Panc1 (cell line): ENCODE data around the gene AMD1. TPM values are rescaled to one million over a fixed set of nuclear protein-coding genes. Genes with fewer than 3 reads are reported as not detected.

Experiments
- ATAC-seq: fragments of 200-7000 bp; cut with Tn5 transposase; 2 replicates; pipeline ENCODE4 v1.9.1; 2020; ENCODE audit warnings: mild to moderate bottlenecking, moderate library complexity
- BruUV-seq: library from RNA; stranded (reverse); fragments of 400-500 nt; replicated peaks from 2 replicates; lab custom pipeline; 2021; lab: Mats Ljungman, UMichigan
- CTCF ChIA-PET: fragments of 300-600 bp; sonication (Branson Sonifier 250); formaldehyde crosslinking; loops from one replicate; lab custom pipeline; 2022; ENCODE audit warnings: antibody characterized with exemption; lab: Charles Lee
- POLR2A ChIA-PET: fragments of 300-600 bp; sonication (Branson Sonifier 250); formaldehyde crosslinking; loops from one replicate; lab custom pipeline; 2022; ENCODE audit warnings: antibody characterized with exemption; lab: Charles Lee
- DNase-seq: peaks from one replicate; pipeline ENCODE4 v3.0.0-alpha.2; 2010; ENCODE audit warnings: low read depth, low spot score
- H3K27ac ChIP-seq: 2 replicates; pipeline ENCODE4 v1.5.1; 2011; ENCODE audit warnings: mild to moderate bottlenecking, low read length, inconsistent platforms
- H3K27me3 ChIP-seq: fragments of 200-500 bp; sonication (Bioruptor generic); 2 replicates; pipeline ENCODE4 v1.6.0; 2014; ENCODE audit warnings: low read length, inconsistent platforms; ENCODE audit not compliant: control insufficient read depth, insufficient read depth
- H3K36me3 ChIP-seq: fragments of 200-500 bp; sonication (Bioruptor generic); 2 replicates; pipeline ENCODE4 v1.5.1; 2014; ENCODE audit warnings: inconsistent platforms, mild to moderate bottlenecking, low read length, moderate library complexity; ENCODE audit not compliant: control insufficient read depth, insufficient read depth
- H3K4me1 ChIP-seq: 2 replicates; pipeline ENCODE4 v1.5.1; 2011; ENCODE audit warnings: inconsistent platforms, mild to moderate bottlenecking, low read length, moderate library complexity; ENCODE audit not compliant: control insufficient read depth, insufficient read depth
- H3K4me3 ChIP-seq, 2 experiments: 2 replicates each; pipeline ENCODE4 v1.5.1; 2011 to 2012; ENCODE audit warnings: low read depth in 2 of 2, low read length in 2 of 2, mild to moderate bottlenecking in 2 of 2, inconsistent platforms in 1 of 2, moderate library complexity in 1 of 2
- H3K9me3 ChIP-seq: fragments of 200-500 bp; sonication (Bioruptor generic); 2 replicates; pipeline ENCODE4 v1.5.1; 2014; ENCODE audit warnings: low read depth, mild to moderate bottlenecking, inconsistent platforms, low read length, moderate library complexity; ENCODE audit not compliant: control insufficient read depth, insufficient read depth
- POLR2AphosphoS5 ChIP-seq: IDR thresholded peaks from 2 replicates; pipeline ENCODE4 v1.6.1; 2012; ENCODE audit warnings: mild to moderate bottlenecking, low read depth, low read length, moderate library complexity
- SIN3A ChIP-seq: IDR thresholded peaks from 2 replicates; pipeline ENCODE4 v1.6.1; 2012; ENCODE audit warnings: low read depth, mild to moderate bottlenecking, low read length, moderate library complexity, borderline replicate concordance; ENCODE audit not compliant: insufficient read depth
- TCF7L2 ChIP-seq: IDR thresholded peaks from 2 replicates; pipeline ENCODE4 v1.6.1; 2011; ENCODE audit warnings: mild to moderate bottlenecking, low read depth, low read length, inconsistent platforms
- in situ Hi-C: cut with HindIII; loops from 2 replicates; pipeline ENCODE4 v1.10.0; 2016; ENCODE audit warnings: low sequenced_read_pairs, low pct_unique_long_range_greater_than_20kb
- intact Hi-C: fragments of 100-400 bp; cut with micrococcal nuclease; formaldehyde crosslinking; loops from one replicate; pipeline ENCODE4 v1.10.0; 2022; ENCODE audit not compliant: unreplicated experiment
- total RNA-seq: library from RNA; stranded (reverse); gene quantifications from one replicate; pipeline ENCODE4 v1.2.1, GENCODE V29; 2021; ENCODE audit not compliant: unreplicated experiment
- TF ChIP-seq, protein P1 (sequence below), 2 experiments: IDR thresholded peaks; 2 replicates each; pipeline ENCODE4 v1.6.1; 2011 to 2012; ENCODE audit warnings: low read depth in 2 of 2, control low read depth in 1 of 2, low read length in 1 of 2, mild to moderate bottlenecking in 1 of 2, moderate library complexity in 1 of 2; ENCODE audit not compliant: insufficient read depth in 1 of 2
- TF ChIP-seq, protein P2 (sequence below): fragments of 450-650 bp; IDR thresholded peaks from 2 replicates; pipeline ENCODE4 v1.5.1; 2017; ENCODE audit warnings: mild to moderate bottlenecking

Gene AMD1
- total RNA-seq, 1 experiment from 2014 or later: 81.7 TPM

DNA sequence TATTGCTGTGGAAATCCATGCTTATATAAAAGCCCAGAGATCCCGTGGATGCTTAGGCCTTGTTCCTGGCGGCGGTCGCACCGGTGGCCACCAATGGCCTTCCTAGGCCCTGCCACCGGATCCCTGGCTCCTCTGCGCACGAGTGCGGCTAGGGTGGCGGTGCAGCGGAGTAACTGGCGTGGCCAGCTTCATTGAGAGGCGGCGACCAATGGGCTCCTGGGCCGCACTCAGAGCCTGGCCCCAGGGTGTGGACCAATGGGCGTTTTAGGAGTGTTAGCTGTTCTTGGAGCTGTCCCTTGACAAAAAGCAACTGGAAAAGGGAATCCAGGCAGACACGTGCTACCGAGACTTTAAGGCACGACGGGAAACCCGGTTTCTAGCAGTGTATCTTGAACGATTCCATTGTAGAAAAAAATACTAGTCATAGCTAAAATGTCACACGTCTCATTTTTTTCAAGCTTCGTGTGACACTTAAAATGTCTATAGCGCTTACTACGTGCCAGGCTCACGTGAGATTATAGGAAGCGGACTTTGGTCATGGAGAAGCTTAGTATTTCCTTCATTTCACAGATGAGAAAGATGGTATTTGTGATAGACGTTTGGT lies 1.7 kb downstream of the AMD1 start:
- no TSS peak for BruUV-seq
- peaks cover 40% of the 10 kb centered on the region for H3K4me1 ChIP-seq
- no peaks in the 10 kb centered on the region for H3K27me3 ChIP-seq
- ATAC-seq: peak; percentile 85
- H3K36me3 ChIP-seq: no peaks in the 10 kb centered on the region; the same call in 1 of the 2 replicates
- in situ Hi-C loops (loop anchor here (5.0 to 10.0 kb wide), 2 partner anchors 201 to 344 kb away; no protein-coding TSS in a partner anchor), intact Hi-C loops (loop anchor here (2.0 kb wide), 1 partner anchor 61 kb away; the partner anchor contains the start of gene CDK19)
- peak; percentile 84 for DNase-seq
- TF ChIP-seq, protein P1, sequence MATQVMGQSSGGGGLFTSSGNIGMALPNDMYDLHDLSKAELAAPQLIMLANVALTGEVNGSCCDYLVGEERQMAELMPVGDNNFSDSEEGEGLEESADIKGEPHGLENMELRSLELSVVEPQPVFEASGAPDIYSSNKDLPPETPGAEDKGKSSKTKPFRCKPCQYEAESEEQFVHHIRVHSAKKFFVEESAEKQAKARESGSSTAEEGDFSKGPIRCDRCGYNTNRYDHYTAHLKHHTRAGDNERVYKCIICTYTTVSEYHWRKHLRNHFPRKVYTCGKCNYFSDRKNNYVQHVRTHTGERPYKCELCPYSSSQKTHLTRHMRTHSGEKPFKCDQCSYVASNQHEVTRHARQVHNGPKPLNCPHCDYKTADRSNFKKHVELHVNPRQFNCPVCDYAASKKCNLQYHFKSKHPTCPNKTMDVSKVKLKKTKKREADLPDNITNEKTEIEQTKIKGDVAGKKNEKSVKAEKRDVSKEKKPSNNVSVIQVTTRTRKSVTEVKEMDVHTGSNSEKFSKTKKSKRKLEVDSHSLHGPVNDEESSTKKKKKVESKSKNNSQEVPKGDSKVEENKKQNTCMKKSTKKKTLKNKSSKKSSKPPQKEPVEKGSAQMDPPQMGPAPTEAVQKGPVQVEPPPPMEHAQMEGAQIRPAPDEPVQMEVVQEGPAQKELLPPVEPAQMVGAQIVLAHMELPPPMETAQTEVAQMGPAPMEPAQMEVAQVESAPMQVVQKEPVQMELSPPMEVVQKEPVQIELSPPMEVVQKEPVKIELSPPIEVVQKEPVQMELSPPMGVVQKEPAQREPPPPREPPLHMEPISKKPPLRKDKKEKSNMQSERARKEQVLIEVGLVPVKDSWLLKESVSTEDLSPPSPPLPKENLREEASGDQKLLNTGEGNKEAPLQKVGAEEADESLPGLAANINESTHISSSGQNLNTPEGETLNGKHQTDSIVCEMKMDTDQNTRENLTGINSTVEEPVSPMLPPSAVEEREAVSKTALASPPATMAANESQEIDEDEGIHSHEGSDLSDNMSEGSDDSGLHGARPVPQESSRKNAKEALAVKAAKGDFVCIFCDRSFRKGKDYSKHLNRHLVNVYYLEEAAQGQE (IDR thresholded peaks at IDR 0.05; ENCODE audit: insufficient read depth in 1 of 2, low read depth in 2 of 2, low read length in 1 of 2): peak; percentile 43 to 69; a peak in 3 of 4 replicates
- TF ChIP-seq TCF7L2: peak; percentile 27; the same call in 1 of the 2 replicates
- TF ChIP-seq POLR2AphosphoS5: peak; percentile 94
- TF ChIP-seq, protein P2, sequence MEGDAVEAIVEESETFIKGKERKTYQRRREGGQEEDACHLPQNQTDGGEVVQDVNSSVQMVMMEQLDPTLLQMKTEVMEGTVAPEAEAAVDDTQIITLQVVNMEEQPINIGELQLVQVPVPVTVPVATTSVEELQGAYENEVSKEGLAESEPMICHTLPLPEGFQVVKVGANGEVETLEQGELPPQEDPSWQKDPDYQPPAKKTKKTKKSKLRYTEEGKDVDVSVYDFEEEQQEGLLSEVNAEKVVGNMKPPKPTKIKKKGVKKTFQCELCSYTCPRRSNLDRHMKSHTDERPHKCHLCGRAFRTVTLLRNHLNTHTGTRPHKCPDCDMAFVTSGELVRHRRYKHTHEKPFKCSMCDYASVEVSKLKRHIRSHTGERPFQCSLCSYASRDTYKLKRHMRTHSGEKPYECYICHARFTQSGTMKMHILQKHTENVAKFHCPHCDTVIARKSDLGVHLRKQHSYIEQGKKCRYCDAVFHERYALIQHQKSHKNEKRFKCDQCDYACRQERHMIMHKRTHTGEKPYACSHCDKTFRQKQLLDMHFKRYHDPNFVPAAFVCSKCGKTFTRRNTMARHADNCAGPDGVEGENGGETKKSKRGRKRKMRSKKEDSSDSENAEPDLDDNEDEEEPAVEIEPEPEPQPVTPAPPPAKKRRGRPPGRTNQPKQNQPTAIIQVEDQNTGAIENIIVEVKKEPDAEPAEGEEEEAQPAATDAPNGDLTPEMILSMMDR: no peak
- TF ChIP-seq SIN3A: peak; percentile 82; the same call in 1 of the 2 replicates
- H3K4me3 ChIP-seq: peak overlapping the region; percentile 85 to 88
- POLR2A ChIA-PET: interaction anchor here (0.5 to 4.6 kb wide), 7 partner anchors 20 to 393 kb away, joined by 3 to 98 read pairs (median 3); partner anchors contain the start of gene CDK19
- CTCF ChIA-PET: interaction anchor here (3.9 kb wide), 1 partner anchor 194 kb away, joined by 24 read pairs; no protein-coding TSS in a partner anchor
- H3K27ac ChIP-seq: peak overlapping the region; percentile 86
- no peaks in the 10 kb centered on the region for H3K9me3 ChIP-seq

DNA sequence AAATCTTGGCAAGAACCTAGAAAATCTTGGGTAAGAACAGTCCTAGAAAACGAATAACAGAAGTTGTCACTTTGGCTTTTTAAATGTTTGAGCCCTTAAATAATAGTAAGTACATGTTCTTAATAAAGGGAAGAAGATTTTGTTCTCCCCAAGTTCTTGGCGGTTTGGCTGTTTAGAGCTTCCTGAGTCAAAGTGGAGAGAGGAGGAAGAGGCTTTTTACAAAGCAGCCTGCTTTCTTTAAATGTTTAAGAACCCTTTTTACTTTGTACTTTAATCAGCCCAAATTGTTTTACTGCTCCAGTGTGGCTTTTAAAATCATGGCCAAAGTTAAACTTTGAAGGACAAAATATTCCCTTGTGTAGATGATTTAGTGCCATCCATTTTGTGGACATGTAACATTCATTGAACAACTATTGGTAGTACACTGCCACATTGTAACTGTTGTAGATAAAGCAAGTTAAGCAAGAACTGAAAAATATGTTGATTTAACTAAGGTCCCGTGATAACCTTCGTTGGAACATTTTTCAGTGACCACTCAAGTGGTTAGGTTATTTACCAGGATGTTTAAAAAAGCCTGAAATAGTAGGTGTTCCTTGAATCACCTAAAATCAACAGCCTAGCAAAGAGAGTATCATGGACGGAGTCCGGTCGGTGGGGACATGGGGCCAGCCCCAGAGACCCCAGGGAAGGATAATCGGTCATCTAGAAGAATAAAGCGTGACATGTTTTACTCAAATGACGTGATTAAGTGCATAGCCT lies 2.4 kb downstream of the AMD1 start:
- in situ Hi-C loops: loop anchor here (5.0 to 10.0 kb wide), 2 partner anchors 202 to 345 kb away; no protein-coding TSS in a partner anchor

More for the DNA sequence above, 2.4 kb downstream of the AMD1 start:
- TSS peak; percentile 42 for BruUV-seq
- TF ChIP-seq, protein P2: no peak
- TF ChIP-seq, protein P1 (IDR thresholded peaks at IDR 0.05; ENCODE audit: insufficient read depth in 1 of 2, low read depth in 2 of 2, low read length in 1 of 2): no peak
- no peak for TF ChIP-seq POLR2AphosphoS5
- TF ChIP-seq SIN3A: no peak
- no peak for TF ChIP-seq TCF7L2
- Histone ChIP-seq H3K27ac (peak overlapping the region; percentile 86), H3K27me3 (no peaks in the 10 kb centered on the region), H3K36me3 (no peaks in the 10 kb centered on the region; the same call in 1 of the 2 replicates), H3K4me1 (peaks cover 46% of the 10 kb centered on the region), H3K4me3 (peak overlapping the region; percentile 85 to 88), H3K9me3 (no peaks in the 10 kb centered on the region)
- ATAC-seq: no peak
- CTCF ChIA-PET: interaction anchor here (3.9 kb wide), 1 partner anchor 195 kb away, joined by 24 read pairs; no protein-coding TSS in a partner anchor
- DNase-seq: no peak
- POLR2A ChIA-PET: interaction anchor here (0.5 to 4.6 kb wide), 9 partner anchors 20 to 394 kb away, joined by 3 to 98 read pairs (median 4); partner anchors contain the start of gene CDK19
- intact Hi-C loops: loop anchor here (2.0 kb wide), 1 partner anchor 62 kb away; the partner anchor contains the start of gene CDK19
